ENCODE measurements around the gene TATDN2.

The TATDN2 gene

GRCh38 chr3:10240799-10241198 lies 7.5 kb upstream of the TATDN2 start:
- H2AFZ ChIP-seq (ENCODE audit: low read depth, low read length), result no peak overlapping the region
- H3K36me3 ChIP-seq (ENCODE audit: insufficient read depth, low read length), result no peaks in the 10 kb centered on the region
- H3K27me3 ChIP-seq (ENCODE audit: insufficient read depth, low read length, poor library complexity), result no peaks in the 10 kb centered on the region
- DNase-seq (no peak), ATAC-seq (ENCODE audit: insufficient read depth, low read depth) (no peak)
- no peak overlapping the region for H3K4me2 ChIP-seq (ENCODE audit: insufficient read depth, low read length)
- no peaks in the 10 kb centered on the region for H4K20me1 ChIP-seq (ENCODE audit: insufficient read depth, low read length)
- peaks cover 32% of the 10 kb centered on the region for H3K4me1 ChIP-seq (ENCODE audit: insufficient read depth, low read length)
- H3K9ac ChIP-seq (ENCODE audit: low read depth, low read length), result no peak overlapping the region
- TF ChIP-seq CTCF (IDR thresholded peaks at IDR 0.05; ENCODE audit: borderline replicate concordance, extremely low read depth, low read length, poor library complexity, severe bottlenecking), result no peak
- TF ChIP-seq EZH2 (IDR thresholded peaks at IDR 0.05; ENCODE audit: borderline replicate concordance, low read depth, low read length, severe bottlenecking), result no peak
- H3K9me3 ChIP-seq (ENCODE audit: insufficient read depth, low read length, severe bottlenecking), result peaks cover 8% of the 10 kb centered on the region
- H3K79me2 ChIP-seq (ENCODE audit: insufficient read depth, low read length), result no peaks in the 10 kb centered on the region
- H3K27ac ChIP-seq (ENCODE audit: low read length), result peak overlapping the region; percentile 49; the same call in 1 of the 2 replicates
- H3K4me3 ChIP-seq (ENCODE audit: low read depth in 1 of 2, low read length in 2 of 2), result no peak overlapping the region

- DNase-seq (peak; percentile 86), ATAC-seq (ENCODE audit: insufficient read depth, low read depth) (peak; percentile 100)
Measured at GRCh38 chr3:10242182-10243065, 5.8 kb upstream of the TATDN2 start.

GRCh38 chr3:10244009-10244408 lies 4.2 kb upstream of the TATDN2 start:
- no peak overlapping the region for H3K9ac ChIP-seq (ENCODE audit: low read depth, low read length)
- no peak overlapping the region for H3K4me3 ChIP-seq (ENCODE audit: low read depth in 1 of 2, low read length in 2 of 2)
- peak overlapping the region; percentile 13 for H3K27ac ChIP-seq (ENCODE audit: low read length)
- H3K36me3 ChIP-seq (ENCODE audit: insufficient read depth, low read length), result peaks cover 2% of the 10 kb centered on the region; the same call in 1 of the 2 replicates
- no peak for DNase-seq
- no peaks in the 10 kb centered on the region for H3K27me3 ChIP-seq (ENCODE audit: insufficient read depth, low read length, poor library complexity)
- no peak for TF ChIP-seq CTCF (IDR thresholded peaks at IDR 0.05; ENCODE audit: borderline replicate concordance, extremely low read depth, low read length, poor library complexity, severe bottlenecking)
- no peak for TF ChIP-seq EZH2 (IDR thresholded peaks at IDR 0.05; ENCODE audit: borderline replicate concordance, low read depth, low read length, severe bottlenecking)
- H3K79me2 ChIP-seq (ENCODE audit: insufficient read depth, low read length), result peaks cover 11% of the 10 kb centered on the region
- peaks cover 44% of the 10 kb centered on the region for H3K4me1 ChIP-seq (ENCODE audit: insufficient read depth, low read length)
- no peak overlapping the region for H2AFZ ChIP-seq (ENCODE audit: low read depth, low read length)
- H4K20me1 ChIP-seq (ENCODE audit: insufficient read depth, low read length), result peaks cover 2% of the 10 kb centered on the region; the same call in 1 of the 2 replicates
- H3K9me3 ChIP-seq (ENCODE audit: insufficient read depth, low read length, severe bottlenecking), result peaks cover 13% of the 10 kb centered on the region
- H3K4me2 ChIP-seq (ENCODE audit: insufficient read depth, low read length), result no peak overlapping the region
- ATAC-seq (ENCODE audit: insufficient read depth, low read depth), result no peak

More at GRCh38 chr3:10242182-10243065, 5.8 kb upstream of the TATDN2 start:
- Histone ChIP-seq H3K9me3 (ENCODE audit: insufficient read depth, low read length, severe bottlenecking) (peaks cover 13% of the 10 kb centered on the region), H3K4me2 (ENCODE audit: insufficient read depth, low read length) (peak overlapping the region; percentile 54), H3K27ac (ENCODE audit: low read length) (peak overlapping the region; percentile 85), H3K4me3 (ENCODE audit: low read depth in 1 of 2, low read length in 2 of 2) (peak overlapping the region in 1 of 2 experiments; percentile 13; a peak in 1 of 4 replicates), H3K4me1 (ENCODE audit: insufficient read depth, low read length) (peaks cover 34% of the 10 kb centered on the region), H3K27me3 (ENCODE audit: insufficient read depth, low read length, poor library complexity) (no peaks in the 10 kb centered on the region), H2AFZ (ENCODE audit: low read depth, low read length) (peak overlapping the region; percentile 53), H3K79me2 (ENCODE audit: insufficient read depth, low read length) (no peaks in the 10 kb centered on the region), H3K36me3 (ENCODE audit: insufficient read depth, low read length) (no peaks in the 10 kb centered on the region), H4K20me1 (ENCODE audit: insufficient read depth, low read length) (no peaks in the 10 kb centered on the region), H3K9ac (ENCODE audit: low read depth, low read length) (peak overlapping the region; percentile 45)
- TF ChIP-seq CTCF (IDR thresholded peaks at IDR 0.05; ENCODE audit: borderline replicate concordance, extremely low read depth, low read length, poor library complexity, severe bottlenecking), result no peak
- no peak for TF ChIP-seq EZH2 (IDR thresholded peaks at IDR 0.05; ENCODE audit: borderline replicate concordance, low read depth, low read length, severe bottlenecking)
